GM13976 (cell line): ENCODE results near the gene IKZF1.

ENCODE experiments used
- DNase-seq: peaks from one replicate; pipeline ENCODE4 v3.0.0; 2012; ENCODE audit warnings: low spot score
- CTCF ChIP-seq: IDR thresholded peaks from 2 replicates; pipeline ENCODE4 v1.5.1; 2012; ENCODE audit warnings: borderline replicate concordance, mild to moderate bottlenecking; ENCODE audit not compliant: insufficient read depth; ENCODE audit errors: extremely low read depth, missing control alignments, control extremely low read depth
- in situ Hi-C: fragments of 300-500 bp; cut with MboI; formaldehyde crosslinking; loops from one replicate; pipeline ENCODE4 v1.12.0; 2022; ENCODE audit warnings: low sequenced_read_pairs, mixed read lengths, inconsistent platforms; ENCODE audit not compliant: unreplicated experiment

Gene IKZF1

GRCh38 chr7:50273301-50273700, 31.2 kb upstream of the IKZF1 start:
- in situ Hi-C loops = no loop called here
- no peak for DNase-seq
- TF ChIP-seq CTCF = no peak

- in situ Hi-C loops = no loop called here
- TF ChIP-seq CTCF = peak; percentile 7
- DNase-seq = no peak
These were observed 30.6 kb upstream of the IKZF1 start for GRCh38 chr7:50273870-50274269.

- DNase-seq = no peak
- in situ Hi-C loops = no loop called here
- TF ChIP-seq CTCF = no peak
These were observed 30.2 kb upstream of the IKZF1 start for GRCh38 chr7:50274361-50274760.

- DNase-seq = no peak
- no peak for TF ChIP-seq CTCF
- in situ Hi-C loops = no loop called here
These were observed 29.1 kb upstream of the IKZF1 start for GRCh38 chr7:50275430-50275829.

GRCh38 chr7:50276483-50276882, 28.0 kb upstream of the IKZF1 start:
- in situ Hi-C loops = no loop called here
- no peak for DNase-seq
- TF ChIP-seq CTCF = no peak

- in situ Hi-C loops = no loop called here
- no peak for DNase-seq
These were observed 26.4 kb upstream of the IKZF1 start for GRCh38 chr7:50278120-50278519.

More at GRCh38 chr7:50278120-50278519, 26.4 kb upstream of the IKZF1 start:
- no peak for TF ChIP-seq CTCF
